ENCODE data around the gene WNT5A. TPM values are rescaled to one million over a fixed set of nuclear protein-coding genes. Genes with fewer than 3 reads are reported as not detected.

The WNT5A gene
- total and polyA plus RNA-seq, 9 donors = 10.0 to 22.7 (median 14.0) TPM

- no peaks in the 10 kb centered on the region for H3K9me3 ChIP-seq (replicated peaks; ENCODE audit: control insufficient read depth, low read depth, low read length)
- no peak overlapping the region for H3K4me3 ChIP-seq (ENCODE audit: low read length)
- H3K27me3 ChIP-seq (ENCODE audit: control insufficient read depth, insufficient read depth, low read length) = peaks cover 36% of the 10 kb centered on the region
- peaks cover 17% of the 10 kb centered on the region for H3K4me1 ChIP-seq (ENCODE audit: control insufficient read depth, insufficient read depth, low read length)
- no peaks in the 10 kb centered on the region for H3K36me3 ChIP-seq (ENCODE audit: control insufficient read depth, insufficient read depth, low read length)
- 50% methylated on average over 3 of the region's 7 CpGs for WGBS (ENCODE audit: insufficient coverage)
- no peak overlapping the region for H3K27ac ChIP-seq (ENCODE audit: low read length)
- DNase-seq = peak; percentile 66
Measured at GRCh38 chr3:55491296-55491816, 4.2 kb upstream of the WNT5A start.

- Histone ChIP-seq H3K4me3 (ENCODE audit: low read length) (no peak overlapping the region), H3K9me3 (replicated peaks; ENCODE audit: control insufficient read depth, low read depth, low read length) (no peaks in the 10 kb centered on the region), H3K27me3 (ENCODE audit: control insufficient read depth, insufficient read depth, low read length) (peaks cover 42% of the 10 kb centered on the region), H3K36me3 (ENCODE audit: control insufficient read depth, insufficient read depth, low read length) (no peaks in the 10 kb centered on the region), H3K4me1 (ENCODE audit: control insufficient read depth, insufficient read depth, low read length) (peaks cover 17% of the 10 kb centered on the region), H3K27ac (ENCODE audit: low read length) (no peak overlapping the region)
- 64% methylated on average over 1 of the region's 3 CpGs for WGBS (ENCODE audit: insufficient coverage)
- DNase-seq = no peak
Measured at GRCh38 chr3:55490276-55490913, 3.3 kb upstream of the WNT5A start.

- 17% methylated on average over 17 of the region's 17 CpGs for WGBS (ENCODE audit: insufficient coverage)
- Histone ChIP-seq H3K27ac (ENCODE audit: low read length) (no peak overlapping the region), H3K36me3 (ENCODE audit: control insufficient read depth, insufficient read depth, low read length) (no peaks in the 10 kb centered on the region), H3K9me3 (replicated peaks; ENCODE audit: control insufficient read depth, low read depth, low read length) (no peaks in the 10 kb centered on the region), H3K4me3 (ENCODE audit: low read length) (no peak overlapping the region), H3K4me1 (ENCODE audit: control insufficient read depth, insufficient read depth, low read length) (peaks cover 21% of the 10 kb centered on the region), H3K27me3 (ENCODE audit: control insufficient read depth, insufficient read depth, low read length) (peaks cover 47% of the 10 kb centered on the region)
- DNase-seq = peak; percentile 22
Measured at GRCh38 chr3:55489798-55490132, 2.7 kb upstream of the WNT5A start.

- DNase-seq = peak; percentile 94
- H3K27me3 ChIP-seq (ENCODE audit: control insufficient read depth, insufficient read depth, low read length) = peaks cover 60% of the 10 kb centered on the region
Measured at GRCh38 chr3:55488398-55489055, 1.4 kb upstream of the WNT5A start.

GRCh38 chr3:55487381-55488241, 505 bp upstream of the WNT5A start:
- DNase-seq = peak; percentile 88
- no peaks in the 10 kb centered on the region for H3K36me3 ChIP-seq (ENCODE audit: control insufficient read depth, insufficient read depth, low read length)
- H3K4me1 ChIP-seq (ENCODE audit: control insufficient read depth, insufficient read depth, low read length) = peaks cover 34% of the 10 kb centered on the region
- H3K4me3 ChIP-seq (ENCODE audit: low read length) = peak overlapping the region; percentile 80
- peaks cover 66% of the 10 kb centered on the region for H3K27me3 ChIP-seq (ENCODE audit: control insufficient read depth, insufficient read depth, low read length)
- 0% methylated on average over 63 of the region's 71 CpGs for WGBS (ENCODE audit: insufficient coverage)
- H3K9me3 ChIP-seq (replicated peaks; ENCODE audit: control insufficient read depth, low read depth, low read length) = no peaks in the 10 kb centered on the region
- H3K27ac ChIP-seq (ENCODE audit: low read length) = peak overlapping the region; percentile 70

More at GRCh38 chr3:55488398-55489055, 1.4 kb upstream of the WNT5A start:
- Histone ChIP-seq H3K4me1 (ENCODE audit: control insufficient read depth, insufficient read depth, low read length) (peaks cover 29% of the 10 kb centered on the region), H3K9me3 (replicated peaks; ENCODE audit: control insufficient read depth, low read depth, low read length) (no peaks in the 10 kb centered on the region), H3K4me3 (ENCODE audit: low read length) (peak overlapping the region; percentile 80), H3K36me3 (ENCODE audit: control insufficient read depth, insufficient read depth, low read length) (no peaks in the 10 kb centered on the region), H3K27ac (ENCODE audit: low read length) (peak overlapping the region; percentile 70)
- 2% methylated on average over 29 of the region's 30 CpGs for WGBS (ENCODE audit: insufficient coverage)

- peaks cover 47% of the 10 kb centered on the region for H3K4me1 ChIP-seq (ENCODE audit: control insufficient read depth, insufficient read depth, low read length)
- H3K27me3 ChIP-seq (ENCODE audit: control insufficient read depth, insufficient read depth, low read length) = peaks cover 79% of the 10 kb centered on the region
- H3K9me3 ChIP-seq (replicated peaks; ENCODE audit: control insufficient read depth, low read depth, low read length) = no peaks in the 10 kb centered on the region
- H3K36me3 ChIP-seq (ENCODE audit: control insufficient read depth, insufficient read depth, low read length) = no peaks in the 10 kb centered on the region
- peak overlapping the region; percentile 80 for H3K4me3 ChIP-seq (ENCODE audit: low read length)
- peak; percentile 87 for DNase-seq
- H3K27ac ChIP-seq (ENCODE audit: low read length) = peak overlapping the region; percentile 65
- 2% methylated on average over 31 of the region's 49 CpGs for WGBS (ENCODE audit: insufficient coverage)
Measured at GRCh38 chr3:55486101-55486856, 827 bp downstream of the WNT5A start.

GRCh38 chr3:55484801-55485791, 2.0 kb downstream of the WNT5A start:
- peaks cover 53% of the 10 kb centered on the region for H3K4me1 ChIP-seq (ENCODE audit: control insufficient read depth, insufficient read depth, low read length)
- H3K27ac ChIP-seq (ENCODE audit: low read length) = peak overlapping the region; percentile 72
- DNase-seq = peak; percentile 94
- H3K27me3 ChIP-seq (ENCODE audit: control insufficient read depth, insufficient read depth, low read length) = peaks cover 79% of the 10 kb centered on the region
- peak overlapping the region; percentile 80 for H3K4me3 ChIP-seq (ENCODE audit: low read length)
- under 1% methylated on average over 25 of the region's 57 CpGs for WGBS (ENCODE audit: insufficient coverage)
- H3K36me3 ChIP-seq (ENCODE audit: control insufficient read depth, insufficient read depth, low read length) = no peaks in the 10 kb centered on the region
- H3K9me3 ChIP-seq (replicated peaks; ENCODE audit: control insufficient read depth, low read depth, low read length) = no peaks in the 10 kb centered on the region

- 19% methylated on average over 16 of the region's 20 CpGs for WGBS (ENCODE audit: insufficient coverage)
- DNase-seq = peak; percentile 60
- Histone ChIP-seq H3K27ac (ENCODE audit: low read length) (peak overlapping the region; percentile 72), H3K4me1 (ENCODE audit: control insufficient read depth, insufficient read depth, low read length) (peaks cover 45% of the 10 kb centered on the region), H3K4me3 (ENCODE audit: low read length) (peak overlapping the region; percentile 80), H3K36me3 (ENCODE audit: control insufficient read depth, insufficient read depth, low read length) (peaks cover 2% of the 10 kb centered on the region), H3K9me3 (replicated peaks; ENCODE audit: control insufficient read depth, low read depth, low read length) (no peaks in the 10 kb centered on the region), H3K27me3 (ENCODE audit: control insufficient read depth, insufficient read depth, low read length) (peaks cover 74% of the 10 kb centered on the region)
Measured at GRCh38 chr3:55484191-55484689, 2.9 kb downstream of the WNT5A start.
